Nephron progenitor cell (in vitro differentiated cells): Measurements from ENCODE around the gene LAMTOR1.
"Not testable (repeated sequence)": the region's sequence is repeated elsewhere in the genome, so short reads cannot be mapped to it uniquely, and the experiment has no call there.

ENCODE experiments used
- DNase-seq: peaks from one replicate; pipeline ENCODE4 v3.0.0; 2021
- H3K27ac Mint-ChIP-seq: 2 replicates; pipeline ENCODE4 v1.8.0; 2021; ENCODE audit warnings: mild to moderate bottlenecking, moderate library complexity, mixed read lengths
- H3K27me3 Mint-ChIP-seq: 2 replicates; pipeline ENCODE4 v1.8.0; 2021; ENCODE audit warnings: mild to moderate bottlenecking, low read depth, mixed read lengths; ENCODE audit not compliant: poor library complexity
- H3K36me3 Mint-ChIP-seq: 2 replicates; pipeline ENCODE4 v1.8.0; 2021; ENCODE audit warnings: low read depth, mixed read lengths
- H3K4me1 Mint-ChIP-seq: 2 replicates; pipeline ENCODE4 v1.8.0; 2021; ENCODE audit warnings: mixed read lengths
- H3K4me3 Mint-ChIP-seq: 2 replicates; pipeline ENCODE4 v1.8.0; 2021; ENCODE audit warnings: mild to moderate bottlenecking, moderate library complexity, mixed read lengths
- H3K9me3 Mint-ChIP-seq: 2 replicates; pipeline ENCODE4 v1.8.0; 2021; ENCODE audit warnings: mild to moderate bottlenecking, moderate library complexity, mixed read lengths
- CTCF ChIP-seq: fragments of 200-600 bp; sonication (generic); IDR thresholded peaks from 2 replicates; pipeline ENCODE4 v1.5.0; 2021; ENCODE audit warnings: antibody characterized with exemption

LAMTOR1 gene

DNA sequence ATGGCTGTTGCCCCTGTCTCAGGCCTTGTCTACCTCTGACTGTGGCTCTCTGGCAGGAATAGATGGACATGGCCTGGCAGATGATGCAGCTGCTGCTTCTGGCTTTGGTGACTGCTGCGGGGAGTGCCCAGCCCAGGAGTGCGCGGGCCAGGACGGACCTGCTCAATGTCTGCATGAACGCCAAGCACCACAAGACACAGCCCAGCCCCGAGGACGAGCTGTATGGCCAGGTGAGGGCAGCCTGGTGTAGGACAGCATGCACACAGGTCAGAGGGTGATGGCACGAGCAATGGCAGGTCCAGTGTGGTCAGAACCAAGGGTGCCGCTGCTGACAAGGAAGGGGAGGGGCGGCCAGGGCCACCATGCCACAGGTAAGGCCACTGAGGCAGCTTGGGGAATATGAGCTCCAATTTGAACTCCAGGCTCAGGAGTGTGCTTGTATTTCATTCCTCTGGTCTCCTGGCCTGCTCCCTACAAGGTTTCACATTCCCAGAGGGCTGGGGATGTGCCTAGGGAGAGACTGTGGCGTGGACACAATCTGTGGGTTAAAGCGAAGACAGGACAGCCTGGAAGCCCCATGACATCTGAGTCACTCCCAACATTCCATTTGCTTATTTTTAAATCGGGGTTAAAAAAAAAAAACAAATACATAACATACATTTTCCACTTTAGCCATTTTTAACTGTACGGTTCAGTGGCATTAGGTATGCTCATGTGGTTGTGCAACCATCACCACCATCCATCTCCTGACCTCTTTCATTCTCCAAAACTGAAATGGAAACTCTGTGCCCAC lies 33.0 kb upstream of the LAMTOR1 start:
- Mint-ChIP-seq H3K4me3 (no peak overlapping the region), H3K36me3 (no peaks in the 10 kb centered on the region), H3K27ac (no peak overlapping the region), H3K4me1 (no peaks in the 10 kb centered on the region), H3K27me3 (peaks cover 42% of the 10 kb centered on the region), H3K9me3 (no peaks in the 10 kb centered on the region)
- TF ChIP-seq CTCF, result no peak
- DNase-seq, result no peak

- DNase-seq, H3K4me1 Mint-ChIP-seq, H3K27ac Mint-ChIP-seq, H3K9me3 Mint-ChIP-seq, H3K4me3 Mint-ChIP-seq, H3K36me3 Mint-ChIP-seq: not testable (repeated sequence)
- H3K27me3 Mint-ChIP-seq, result peaks cover 47% of the 10 kb centered on the region
Observed at GRCh38 chr11:72135473-72135872, 32.4 kb upstream of the LAMTOR1 start, which contains the start of gene FOLR3. Gene FOLR3 (plus strand): TSS chr11:72135725. CDS start chr11:72135953, 228 bp downstream.

DNA sequence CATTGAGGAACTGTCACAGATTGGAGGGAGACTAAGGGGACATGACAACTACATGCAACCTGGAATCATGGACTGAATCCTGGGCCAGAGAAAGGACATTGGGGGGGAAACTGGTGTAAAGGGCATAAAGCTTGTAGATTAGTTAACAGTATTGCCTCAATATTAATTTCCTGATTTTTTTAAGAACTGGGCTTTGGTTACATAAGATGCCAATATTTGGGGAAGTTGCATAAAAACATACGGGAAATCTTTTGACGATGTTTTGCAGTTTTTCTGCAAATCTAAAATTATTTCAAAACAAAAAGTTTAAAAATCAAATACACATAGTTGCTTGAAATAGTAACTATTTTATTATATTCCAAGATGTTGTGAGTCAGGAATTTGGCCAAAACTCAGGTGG lies 29.5 kb upstream of the LAMTOR1 start:
- Mint-ChIP-seq H3K27me3 (peaks cover 64% of the 10 kb centered on the region), H3K36me3 (peaks cover 5% of the 10 kb centered on the region), H3K27ac (no peak overlapping the region), H3K4me1 (no peaks in the 10 kb centered on the region), H3K9me3 (peaks cover 25% of the 10 kb centered on the region), H3K4me3 (no peak overlapping the region)
- no peak for DNase-seq
- no peak for TF ChIP-seq CTCF

DNA sequence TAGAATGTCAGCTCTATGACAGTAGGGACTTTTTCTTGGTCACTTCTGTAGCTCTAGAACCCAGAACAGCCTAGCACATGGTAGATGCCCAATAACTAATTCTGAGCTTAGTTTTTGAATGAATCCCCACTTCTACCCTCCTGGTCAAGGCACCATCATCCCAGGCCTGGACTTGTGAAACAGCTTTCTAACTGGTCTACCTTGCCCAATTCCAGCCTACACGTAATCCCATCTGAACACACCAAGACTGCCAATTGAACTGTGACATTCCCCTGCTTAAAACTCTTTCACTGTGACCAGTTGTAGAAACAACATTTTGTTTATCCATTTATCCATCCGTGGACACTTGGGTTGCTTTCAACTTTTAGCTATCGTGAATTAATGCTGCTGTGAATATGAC lies 26.3 kb upstream of the LAMTOR1 start:
- DNase-seq, result no peak
- Mint-ChIP-seq H3K27ac (no peak overlapping the region), H3K4me1 (no peaks in the 10 kb centered on the region), H3K9me3 (peaks cover 52% of the 10 kb centered on the region), H3K4me3 (no peak overlapping the region), H3K36me3 (peaks cover 5% of the 10 kb centered on the region), H3K27me3 (peaks cover 54% of the 10 kb centered on the region)
- TF ChIP-seq CTCF, result no peak

- Mint-ChIP-seq H3K4me3 (no peak overlapping the region), H3K36me3 (peaks cover 5% of the 10 kb centered on the region), H3K4me1 (no peaks in the 10 kb centered on the region), H3K27ac (no peak overlapping the region), H3K9me3 (peaks cover 54% of the 10 kb centered on the region), H3K27me3 (peaks cover 42% of the 10 kb centered on the region)
- no peak for TF ChIP-seq CTCF
- DNase-seq, result no peak
Observed at GRCh38 chr11:72127923-72128322, 24.8 kb upstream of the LAMTOR1 start.

DNA sequence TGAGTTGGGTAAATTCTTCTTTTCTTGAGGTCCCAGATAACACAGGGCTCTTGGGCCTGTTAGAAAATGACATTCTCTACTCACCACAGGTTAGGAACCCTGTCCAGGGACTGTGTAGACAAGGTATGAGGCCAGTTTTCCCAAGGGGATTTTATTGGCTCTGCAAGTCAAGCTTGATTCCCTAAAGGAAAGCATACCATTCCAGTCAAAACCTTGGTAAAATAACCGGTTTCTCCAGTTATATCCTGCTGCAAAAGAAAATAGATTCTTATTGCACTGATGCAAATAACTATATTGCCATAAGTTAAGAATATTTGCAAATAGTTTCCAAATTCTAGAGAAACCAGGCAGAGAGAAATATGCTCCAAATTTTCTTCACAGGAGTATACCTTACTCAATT lies 22.9 kb upstream of the LAMTOR1 start:
- DNase-seq, result no peak
- TF ChIP-seq CTCF, result no peak
- no peak overlapping the region for H3K27ac Mint-ChIP-seq
- H3K27me3 Mint-ChIP-seq, result peaks cover 31% of the 10 kb centered on the region
- no peaks in the 10 kb centered on the region for H3K4me1 Mint-ChIP-seq
- H3K9me3 Mint-ChIP-seq, result peaks cover 54% of the 10 kb centered on the region
- H3K36me3 Mint-ChIP-seq, result peaks cover 5% of the 10 kb centered on the region
- no peak overlapping the region for H3K4me3 Mint-ChIP-seq
